ENCODE data around the gene RPL13. TPM values are rescaled to one million over a fixed set of nuclear protein-coding genes. Genes with fewer than 3 reads are reported as not detected.

Gene RPL13
- total RNA-seq, 6 donors from 2014 or later, result 1,332 to 3,837 (median 2,323) TPM

DNA sequence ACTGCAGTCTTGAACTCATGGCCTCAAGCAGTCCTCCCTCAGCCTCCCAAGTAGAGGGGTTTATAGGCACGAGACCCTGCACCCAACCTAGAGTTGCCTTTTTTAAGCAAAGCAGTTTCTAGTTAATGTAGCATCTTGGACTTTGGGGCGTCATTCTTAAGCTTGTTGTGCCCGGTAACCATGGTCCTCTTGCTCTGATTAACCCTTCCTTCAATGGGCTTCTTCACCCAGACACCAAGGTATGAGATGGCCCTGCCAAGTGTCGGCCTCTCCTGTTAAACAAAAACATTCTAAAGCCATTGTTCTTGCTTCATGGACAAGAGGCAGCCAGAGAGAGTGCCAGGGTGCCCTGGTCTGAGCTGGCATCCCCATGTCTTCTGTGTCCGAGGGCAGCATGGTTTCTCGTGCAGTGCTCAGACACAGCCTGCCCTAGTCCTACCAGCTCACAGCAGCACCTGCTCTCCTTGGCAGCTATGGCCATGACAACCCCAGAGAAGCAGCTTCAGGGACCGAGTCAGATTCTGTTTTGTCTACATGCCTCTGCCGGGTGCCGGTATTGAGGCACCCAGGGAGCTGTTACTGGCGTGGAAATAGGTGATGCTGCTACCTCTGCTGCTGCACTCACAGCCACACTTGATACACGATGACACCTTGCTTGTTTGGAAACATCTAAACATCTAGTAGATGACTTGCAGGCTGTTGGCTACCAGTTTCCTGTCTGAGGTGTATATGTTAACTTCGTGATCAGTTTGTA, 3.3 kb downstream of the RPL13 start:
- H3K36me3 ChIP-seq, result peaks cover 15 to 40% (median 36%) of the 10 kb centered on the region in 4 donors
- ATAC-seq (ENCODE audit: low FRiP score in 2 of 2) (no peak), DNase-seq (no peak)
- H3K27ac ChIP-seq, result no peak overlapping the region
- no peaks in the 10 kb centered on the region for H3K9me3 ChIP-seq
- H3K27me3 ChIP-seq, result no peaks in the 10 kb centered on the region
- no peak overlapping the region for H3K4me3 ChIP-seq
- H3K4me1 ChIP-seq, result peaks cover 36 to 66% (median 52%) of the 10 kb centered on the region in 4 donors
- 69 to 84% methylated on average over 9 to 12 of the region's 12 CpGs for WGBS, 2 donors
- TF ChIP-seq POLR2AphosphoS5 (IDR thresholded peaks at IDR 0.05), result no peak
- TF ChIP-seq POLR2A (IDR thresholded peaks at IDR 0.05), result no peak
- no peak for TF ChIP-seq EP300 (IDR thresholded peaks at IDR 0.05)
- TF ChIP-seq, protein P1, sequence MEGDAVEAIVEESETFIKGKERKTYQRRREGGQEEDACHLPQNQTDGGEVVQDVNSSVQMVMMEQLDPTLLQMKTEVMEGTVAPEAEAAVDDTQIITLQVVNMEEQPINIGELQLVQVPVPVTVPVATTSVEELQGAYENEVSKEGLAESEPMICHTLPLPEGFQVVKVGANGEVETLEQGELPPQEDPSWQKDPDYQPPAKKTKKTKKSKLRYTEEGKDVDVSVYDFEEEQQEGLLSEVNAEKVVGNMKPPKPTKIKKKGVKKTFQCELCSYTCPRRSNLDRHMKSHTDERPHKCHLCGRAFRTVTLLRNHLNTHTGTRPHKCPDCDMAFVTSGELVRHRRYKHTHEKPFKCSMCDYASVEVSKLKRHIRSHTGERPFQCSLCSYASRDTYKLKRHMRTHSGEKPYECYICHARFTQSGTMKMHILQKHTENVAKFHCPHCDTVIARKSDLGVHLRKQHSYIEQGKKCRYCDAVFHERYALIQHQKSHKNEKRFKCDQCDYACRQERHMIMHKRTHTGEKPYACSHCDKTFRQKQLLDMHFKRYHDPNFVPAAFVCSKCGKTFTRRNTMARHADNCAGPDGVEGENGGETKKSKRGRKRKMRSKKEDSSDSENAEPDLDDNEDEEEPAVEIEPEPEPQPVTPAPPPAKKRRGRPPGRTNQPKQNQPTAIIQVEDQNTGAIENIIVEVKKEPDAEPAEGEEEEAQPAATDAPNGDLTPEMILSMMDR (IDR thresholded peaks at IDR 0.05), result no peak

DNA sequence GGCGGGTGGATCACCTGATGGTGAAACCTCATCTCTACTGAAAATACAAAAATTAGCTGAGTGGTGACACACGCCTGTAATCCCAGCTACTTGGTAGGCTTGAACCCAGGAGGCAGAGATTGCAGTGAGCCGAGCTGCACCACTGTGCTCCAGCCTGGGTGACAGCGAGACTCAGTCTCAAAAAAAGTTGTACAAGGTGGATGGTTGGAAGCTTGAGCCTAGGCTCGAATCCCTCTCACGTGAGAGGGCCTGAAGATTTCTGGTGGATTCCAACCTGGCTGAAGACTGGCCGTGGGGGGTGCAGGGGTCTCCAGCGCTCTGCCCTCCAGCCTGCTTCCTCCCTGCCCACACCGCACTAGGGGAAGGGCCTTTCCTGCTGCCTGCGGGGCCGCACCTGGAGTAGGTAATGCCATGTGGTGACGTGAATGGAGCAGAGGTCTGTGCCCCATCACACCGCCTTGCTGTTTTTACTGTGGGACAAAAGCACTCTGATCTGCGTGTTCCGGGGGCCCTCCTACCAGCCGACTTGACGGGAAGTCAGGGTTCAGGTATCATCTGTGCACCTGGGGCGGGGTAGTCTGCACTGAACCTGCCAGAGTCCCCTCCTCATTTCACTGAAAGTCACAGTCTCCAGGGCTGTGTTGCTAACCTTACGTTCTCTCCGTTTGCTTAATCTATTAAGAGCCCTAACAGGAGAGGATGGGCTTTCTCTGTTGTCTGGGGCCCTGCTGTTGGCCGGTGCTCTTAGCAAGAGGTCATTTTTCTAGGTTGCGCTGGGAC, 4.2 kb downstream of the RPL13 start:
- WGBS, 2 donors, result 76 to 83% methylated on average over 6 to 22 of the region's 22 CpGs
- Histone ChIP-seq H3K4me1 (peaks cover 34 to 57% (median 44%) of the 10 kb centered on the region in 4 donors), H3K27ac (no peak overlapping the region), H3K36me3 (peaks cover 15 to 40% (median 36%) of the 10 kb centered on the region in 4 donors), H3K9me3 (no peaks in the 10 kb centered on the region), H3K27me3 (no peaks in the 10 kb centered on the region), H3K4me3 (no peak overlapping the region)
- TF ChIP-seq, protein P1 (IDR thresholded peaks at IDR 0.05), result no peak
- TF ChIP-seq POLR2A (IDR thresholded peaks at IDR 0.05) (peak in 1 of 4 donors; percentile 30), POLR2AphosphoS5 (IDR thresholded peaks at IDR 0.05) (no peak), EP300 (IDR thresholded peaks at IDR 0.05) (no peak)
- ATAC-seq (ENCODE audit: low FRiP score in 2 of 2), result no peak
- DNase-seq, result no peak

DNA sequence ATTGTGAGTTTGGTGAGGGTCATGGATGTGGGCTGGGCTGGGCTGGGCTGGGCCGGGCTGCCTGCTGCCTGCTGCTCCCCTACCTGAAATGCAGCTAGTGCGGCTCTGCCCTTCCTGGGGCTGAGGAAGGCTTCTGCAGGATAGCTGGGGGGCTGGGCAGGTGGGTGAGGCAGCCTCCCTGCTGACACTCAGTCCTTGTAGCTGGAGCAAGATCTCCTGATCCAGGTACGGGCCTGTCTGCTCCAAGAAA, 4.7 kb downstream of the RPL13 start:
- no peaks in the 10 kb centered on the region for H3K27me3 ChIP-seq
- DNase-seq (no peak), ATAC-seq (ENCODE audit: low FRiP score in 2 of 2) (no peak)
- H3K4me3 ChIP-seq, result no peak overlapping the region
- no peaks in the 10 kb centered on the region for H3K9me3 ChIP-seq
- no CpG with 5 or more reads among the region's 3 CpGs for WGBS, 2 donors
- peaks cover 15 to 40% (median 36%) of the 10 kb centered on the region in 4 donors for H3K36me3 ChIP-seq
- TF ChIP-seq POLR2A (IDR thresholded peaks at IDR 0.05), result no peak
- TF ChIP-seq EP300 (IDR thresholded peaks at IDR 0.05), result no peak
- no peak for TF ChIP-seq POLR2AphosphoS5 (IDR thresholded peaks at IDR 0.05)
- TF ChIP-seq, protein P1 (IDR thresholded peaks at IDR 0.05), result no peak
- no peak overlapping the region for H3K27ac ChIP-seq
- H3K4me1 ChIP-seq, result peaks cover 33 to 52% (median 42%) of the 10 kb centered on the region in 4 donors

DNA sequence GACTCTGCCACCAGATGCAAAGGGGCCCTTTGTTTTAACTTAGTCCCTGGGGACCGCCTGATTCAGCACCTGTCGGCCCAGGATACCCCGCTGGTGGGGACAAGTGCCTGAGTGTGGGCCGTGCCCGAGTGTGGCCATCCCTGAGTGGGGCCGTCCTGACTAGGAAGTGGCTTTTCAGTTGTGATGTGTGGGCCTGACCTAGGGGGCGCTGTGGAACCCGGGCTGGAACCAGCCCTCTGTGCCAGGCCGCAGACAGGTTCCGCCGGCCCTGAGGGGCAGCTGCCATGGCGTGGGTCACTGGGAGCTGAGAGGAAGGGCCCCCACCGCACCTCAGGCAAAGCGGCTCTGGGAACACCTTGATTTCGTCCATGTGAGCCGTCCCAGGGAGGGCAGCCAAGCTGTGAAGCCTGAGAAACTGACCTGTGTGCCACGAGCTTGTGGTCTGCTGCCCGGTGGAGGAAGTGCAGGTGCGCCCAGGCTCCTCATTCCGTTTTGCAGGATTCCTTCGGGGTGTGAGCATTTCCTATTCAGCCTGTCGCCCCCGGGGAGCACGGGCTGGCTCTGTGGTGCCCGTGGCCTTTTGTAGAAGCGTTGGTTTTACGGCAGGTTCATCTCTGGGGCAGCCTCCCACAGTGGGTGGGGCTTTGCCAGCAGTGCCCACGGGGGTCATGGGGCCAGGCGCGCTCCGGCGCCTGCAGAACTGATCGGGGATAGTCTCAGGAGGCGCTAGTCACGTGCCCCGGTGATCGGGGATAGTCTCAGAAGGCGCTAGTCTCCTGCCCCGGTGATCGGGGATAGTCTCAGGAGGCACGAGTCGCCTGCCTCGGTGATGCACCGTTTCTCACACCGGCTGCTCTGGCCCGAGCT, 5.3 kb downstream of the RPL13 start:
- Histone ChIP-seq H3K4me3 (peak overlapping the region in 3 of 4 donors; percentile 7 to 38 (median 24)), H3K27ac (peak overlapping the region in 2 of 4 donors; percentile 42 to 43), H3K4me1 (peaks cover 33 to 52% (median 42%) of the 10 kb centered on the region in 4 donors), H3K36me3 (peaks cover 15 to 40% (median 36%) of the 10 kb centered on the region in 4 donors), H3K9me3 (no peaks in the 10 kb centered on the region), H3K27me3 (no peaks in the 10 kb centered on the region)
- peak; percentile 44 to 75 for ATAC-seq (ENCODE audit: low FRiP score in 2 of 2)
- TF ChIP-seq POLR2AphosphoS5 (IDR thresholded peaks at IDR 0.05), result no peak
- no peak for TF ChIP-seq EP300 (IDR thresholded peaks at IDR 0.05)
- TF ChIP-seq POLR2A (IDR thresholded peaks at IDR 0.05), result peak in 1 of 4 donors; percentile 48
- TF ChIP-seq, protein P1 (IDR thresholded peaks at IDR 0.05), result peak; percentile 38 to 71 (median 55)
- WGBS, 2 donors, result 11 to 15% methylated on average over 23 to 40 of the region's 46 CpGs
- peak in 1 of 2 donors; percentile 53 for DNase-seq

Data from upper lobe of left lung (tissue), 6 donors.